ENCODE data around the gene PDZK1IP1.

The PDZK1IP1 gene

GRCh38 chr1:47227341-47228232 is 37.8 kb upstream of the PDZK1IP1 start:
- H3K4me3 ChIP-seq (ENCODE audit: low read depth, low read length), result no peak overlapping the region
- in situ Hi-C loops (cut with HindIII; ENCODE audit: low sequenced_read_pairs), result no loop called here
- DNase-seq (ENCODE audit: low read depth, low spot score), result no peak
- TF ChIP-seq CTCF (IDR thresholded peaks at IDR 0.05; ENCODE audit: low read depth, low read length), result no peak

- H3K4me3 ChIP-seq (ENCODE audit: low read depth, low read length), result no peak overlapping the region
- TF ChIP-seq CTCF (IDR thresholded peaks at IDR 0.05; ENCODE audit: low read depth, low read length), result no peak
- no peak for DNase-seq (ENCODE audit: low read depth, low spot score)
- in situ Hi-C loops (cut with HindIII; ENCODE audit: low sequenced_read_pairs), result no loop called here
Measured at GRCh38 chr1:47226839-47227215, 37.0 kb upstream of the PDZK1IP1 start.

GRCh38 chr1:47226121-47226838 is 36.4 kb upstream of the PDZK1IP1 start:
- in situ Hi-C loops (cut with HindIII; ENCODE audit: low sequenced_read_pairs), result no loop called here

GRCh38 chr1:47225430-47226100 is 35.7 kb upstream of the PDZK1IP1 start:
- no peak for TF ChIP-seq CTCF (IDR thresholded peaks at IDR 0.05; ENCODE audit: low read depth, low read length)
- H3K4me3 ChIP-seq (ENCODE audit: low read depth, low read length), result no peak overlapping the region
- no peak for DNase-seq (ENCODE audit: low read depth, low spot score)
- in situ Hi-C loops (cut with HindIII; ENCODE audit: low sequenced_read_pairs), result no loop called here

More at GRCh38 chr1:47226121-47226838, 36.4 kb upstream of the PDZK1IP1 start:
- H3K4me3 ChIP-seq (ENCODE audit: low read depth, low read length), result no peak overlapping the region
- DNase-seq (ENCODE audit: low read depth, low spot score), result no peak
- no peak for TF ChIP-seq CTCF (IDR thresholded peaks at IDR 0.05; ENCODE audit: low read depth, low read length)

GRCh38 chr1:47224676-47225399 is 35.0 kb upstream of the PDZK1IP1 start:
- no peak for DNase-seq (ENCODE audit: low read depth, low spot score)
- no peak overlapping the region for H3K4me3 ChIP-seq (ENCODE audit: low read depth, low read length)
- in situ Hi-C loops (cut with HindIII; ENCODE audit: low sequenced_read_pairs), result no loop called here
- TF ChIP-seq CTCF (IDR thresholded peaks at IDR 0.05; ENCODE audit: low read depth, low read length), result no peak
